Neural cell (in vitro differentiated cells): ENCODE measurements around the gene TMPRSS12. TPM values are rescaled to one million over a fixed set of nuclear protein-coding genes. Genes with fewer than 3 reads are reported as not detected.

ENCODE experiments used
- H2AFZ ChIP-seq: fragments of 200-600, 300-800 bp; sonication (generic), shearing (Covaris generic); 2 replicates; pipeline ENCODE4 v1.6.0; 2014; ENCODE audit warnings: low read depth, mild to moderate bottlenecking, antibody characterized with exemption, low read length, moderate library complexity
- H3F3A ChIP-seq: fragments of 200-600 bp; shearing (Covaris generic); 2 replicates; pipeline ENCODE4 v1.6.1; 2016; ENCODE audit warnings: mild to moderate bottlenecking, moderate library complexity, mixed read lengths, antibody characterized with exemption, low read length; ENCODE audit not compliant: insufficient read depth, poor library complexity, severe bottlenecking
- H3K27ac ChIP-seq: fragments of 200-600, 300-800 bp; sonication (generic), shearing (Covaris generic); 2 replicates; pipeline ENCODE4 v1.5.1; 2014; ENCODE audit warnings: mild to moderate bottlenecking, low read length, moderate library complexity
- H3K27me3 ChIP-seq: fragments of 300-800, 200-600 bp; sonication (generic), shearing (Covaris generic); 2 replicates; pipeline ENCODE4 v1.6.0; 2014; ENCODE audit warnings: mild to moderate bottlenecking, low read depth, low read length, moderate library complexity; ENCODE audit not compliant: insufficient read depth
- H3K36me3 ChIP-seq: fragments of 300-800, 200-600 bp; sonication (generic), shearing (Covaris generic); 2 replicates; pipeline ENCODE4 v1.5.1; 2014; ENCODE audit warnings: mild to moderate bottlenecking, antibody characterized with exemption, low read length, moderate library complexity; ENCODE audit not compliant: insufficient read depth
- H3K4me2 ChIP-seq: fragments of 300-800, 200-600 bp; sonication (generic), shearing (Covaris generic); 2 replicates; pipeline ENCODE4 v1.6.0; 2014; ENCODE audit warnings: mild to moderate bottlenecking, low read length
- H3K4me3 ChIP-seq: fragments of 300-800, 200-600 bp; sonication (generic), shearing (Covaris generic); 2 replicates; pipeline ENCODE4 v1.5.1; 2014; ENCODE audit warnings: mild to moderate bottlenecking, low read length, moderate library complexity
- H3K79me2 ChIP-seq: fragments of 200-600 bp; shearing (Covaris generic); replicated peaks from 2 replicates; pipeline ENCODE4 v1.6.0; 2014; ENCODE audit warnings: mild to moderate bottlenecking, low read length, moderate library complexity; ENCODE audit not compliant: insufficient read depth
- H3K9ac ChIP-seq: fragments of 300-800, 200-600 bp; sonication (generic), shearing (Covaris generic); 2 replicates; pipeline ENCODE4 v1.6.1; 2016; ENCODE audit warnings: mild to moderate bottlenecking, low read length, mixed read lengths
- H3K9me2 ChIP-seq: fragments of 200-600 bp; shearing (Covaris generic); 2 replicates; pipeline ENCODE4 v1.6.1; 2016; ENCODE audit warnings: mild to moderate bottlenecking, low read length, mixed read lengths; ENCODE audit not compliant: insufficient read depth
- H3K9me3 ChIP-seq: fragments of 200-600, 300-800 bp; sonication (generic), shearing (Covaris generic); 2 replicates; pipeline ENCODE4 v1.6.1; 2016; ENCODE audit warnings: mild to moderate bottlenecking, mixed run types, low read length, moderate library complexity, mixed read lengths
- H4K20me1 ChIP-seq: fragments of 200-600 bp; shearing (Covaris generic); 2 replicates; pipeline ENCODE4 v1.6.1; 2016; ENCODE audit warnings: mild to moderate bottlenecking, mixed run types; ENCODE audit not compliant: insufficient read depth
- EP300 ChIP-seq: fragments of 450-650 bp; conservative IDR thresholded peaks from 2 replicates; pipeline ENCODE4 v1.6.1; 2014; ENCODE audit warnings: antibody characterized with exemption, mild to moderate bottlenecking, moderate library complexity; ENCODE audit not compliant: poor library complexity, severe bottlenecking
- EZH2 ChIP-seq: fragments of 200-600, 300-800 bp; shearing (Covaris generic), sonication (generic); IDR thresholded peaks from 2 replicates; pipeline ENCODE4 v1.6.1; 2014; ENCODE audit warnings: antibody characterized with exemption, low read length, borderline replicate concordance, mild to moderate bottlenecking; ENCODE audit not compliant: insufficient read depth, poor library complexity, severe bottlenecking
- MXI1 ChIP-seq: fragments of 450-650 bp; conservative IDR thresholded peaks from 2 replicates; pipeline ENCODE4 v1.6.1; 2014; ENCODE audit warnings: antibody characterized with exemption, mild to moderate bottlenecking; ENCODE audit not compliant: poor library complexity, severe bottlenecking
- POLR2AphosphoS5 ChIP-seq: IDR thresholded peaks from 2 replicates; pipeline ENCODE4 v1.6.1; 2012
- RAD21 ChIP-seq: fragments of 450-650 bp; conservative IDR thresholded peaks from 2 replicates; pipeline ENCODE4 v1.6.1; 2014; ENCODE audit warnings: antibody characterized with exemption, mild to moderate bottlenecking, moderate library complexity
- SMC3 ChIP-seq: fragments of 450-650 bp; conservative IDR thresholded peaks from 2 replicates; pipeline ENCODE4 v1.6.1; 2014; ENCODE audit warnings: antibody characterized with exemption, mild to moderate bottlenecking, moderate library complexity; ENCODE audit not compliant: poor library complexity
- TAF1 ChIP-seq: IDR thresholded peaks from 2 replicates; pipeline ENCODE4 v1.6.1; 2012; ENCODE audit warnings: low read depth
- polyA plus RNA-seq: library from polyadenylated mRNA; depleted of rRNA; stranded (reverse); fragments of >200 nt; gene quantifications from 2 replicates; pipeline ENCODE4 v1.2.3, GENCODE V29; 2014
- TF ChIP-seq, protein P1 (sequence below): fragments of 450-650 bp; IDR thresholded peaks from 2 replicates; pipeline ENCODE4 v1.5.1; 2014; ENCODE audit warnings: antibody characterized with exemption, mild to moderate bottlenecking, moderate library complexity; ENCODE audit not compliant: poor library complexity, severe bottlenecking
- TF ChIP-seq, protein P2 (sequence below): IDR thresholded peaks from 2 replicates; pipeline ENCODE4 v1.6.1; 2012; ENCODE audit warnings: borderline replicate concordance

The TMPRSS12 gene
- polyA plus RNA-seq, 1 donor from 2014 or later = not detected

DNA sequence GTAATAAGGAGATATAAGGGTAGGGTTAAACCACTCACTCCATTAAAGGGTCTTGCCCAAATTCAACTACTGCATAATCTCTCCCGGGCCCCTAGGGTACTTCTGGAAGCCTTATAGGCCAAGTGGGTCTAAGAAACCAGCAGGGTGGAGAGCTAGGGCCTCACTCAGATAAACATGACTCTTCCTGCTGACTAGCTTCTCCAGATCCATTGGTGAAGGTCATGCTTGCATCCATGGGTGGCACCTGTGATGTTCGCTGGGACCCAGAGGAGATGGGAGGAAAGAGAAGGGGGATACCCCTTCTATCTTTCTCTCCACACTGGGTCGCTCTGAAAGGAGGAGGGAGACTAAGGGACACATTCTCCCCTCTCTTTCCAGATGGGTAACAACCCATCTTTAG is 73.6 kb downstream of the TMPRSS12 start:
- Histone ChIP-seq H3K27me3 (no peaks in the 10 kb centered on the region), H4K20me1 (no peaks in the 10 kb centered on the region), H3K9me3 (peaks cover 3% of the 10 kb centered on the region), H3K4me2 (no peak overlapping the region), H3F3A (no peaks in the 10 kb centered on the region), H3K36me3 (no peaks in the 10 kb centered on the region), H3K9me2 (no peaks in the 10 kb centered on the region), H2AFZ (no peak overlapping the region), H3K79me2 (no peaks in the 10 kb centered on the region), H3K27ac (no peak overlapping the region), H3K9ac (no peak overlapping the region), H3K4me3 (no peak overlapping the region)
- TF ChIP-seq TAF1 = no peak
- TF ChIP-seq MXI1 = no peak
- no peak for TF ChIP-seq SMC3
- TF ChIP-seq EZH2 = no peak
- no peak for TF ChIP-seq EP300
- no peak for TF ChIP-seq POLR2AphosphoS5
- TF ChIP-seq, protein P1, sequence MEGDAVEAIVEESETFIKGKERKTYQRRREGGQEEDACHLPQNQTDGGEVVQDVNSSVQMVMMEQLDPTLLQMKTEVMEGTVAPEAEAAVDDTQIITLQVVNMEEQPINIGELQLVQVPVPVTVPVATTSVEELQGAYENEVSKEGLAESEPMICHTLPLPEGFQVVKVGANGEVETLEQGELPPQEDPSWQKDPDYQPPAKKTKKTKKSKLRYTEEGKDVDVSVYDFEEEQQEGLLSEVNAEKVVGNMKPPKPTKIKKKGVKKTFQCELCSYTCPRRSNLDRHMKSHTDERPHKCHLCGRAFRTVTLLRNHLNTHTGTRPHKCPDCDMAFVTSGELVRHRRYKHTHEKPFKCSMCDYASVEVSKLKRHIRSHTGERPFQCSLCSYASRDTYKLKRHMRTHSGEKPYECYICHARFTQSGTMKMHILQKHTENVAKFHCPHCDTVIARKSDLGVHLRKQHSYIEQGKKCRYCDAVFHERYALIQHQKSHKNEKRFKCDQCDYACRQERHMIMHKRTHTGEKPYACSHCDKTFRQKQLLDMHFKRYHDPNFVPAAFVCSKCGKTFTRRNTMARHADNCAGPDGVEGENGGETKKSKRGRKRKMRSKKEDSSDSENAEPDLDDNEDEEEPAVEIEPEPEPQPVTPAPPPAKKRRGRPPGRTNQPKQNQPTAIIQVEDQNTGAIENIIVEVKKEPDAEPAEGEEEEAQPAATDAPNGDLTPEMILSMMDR = no peak
- TF ChIP-seq RAD21 = no peak
- TF ChIP-seq, protein P2, sequence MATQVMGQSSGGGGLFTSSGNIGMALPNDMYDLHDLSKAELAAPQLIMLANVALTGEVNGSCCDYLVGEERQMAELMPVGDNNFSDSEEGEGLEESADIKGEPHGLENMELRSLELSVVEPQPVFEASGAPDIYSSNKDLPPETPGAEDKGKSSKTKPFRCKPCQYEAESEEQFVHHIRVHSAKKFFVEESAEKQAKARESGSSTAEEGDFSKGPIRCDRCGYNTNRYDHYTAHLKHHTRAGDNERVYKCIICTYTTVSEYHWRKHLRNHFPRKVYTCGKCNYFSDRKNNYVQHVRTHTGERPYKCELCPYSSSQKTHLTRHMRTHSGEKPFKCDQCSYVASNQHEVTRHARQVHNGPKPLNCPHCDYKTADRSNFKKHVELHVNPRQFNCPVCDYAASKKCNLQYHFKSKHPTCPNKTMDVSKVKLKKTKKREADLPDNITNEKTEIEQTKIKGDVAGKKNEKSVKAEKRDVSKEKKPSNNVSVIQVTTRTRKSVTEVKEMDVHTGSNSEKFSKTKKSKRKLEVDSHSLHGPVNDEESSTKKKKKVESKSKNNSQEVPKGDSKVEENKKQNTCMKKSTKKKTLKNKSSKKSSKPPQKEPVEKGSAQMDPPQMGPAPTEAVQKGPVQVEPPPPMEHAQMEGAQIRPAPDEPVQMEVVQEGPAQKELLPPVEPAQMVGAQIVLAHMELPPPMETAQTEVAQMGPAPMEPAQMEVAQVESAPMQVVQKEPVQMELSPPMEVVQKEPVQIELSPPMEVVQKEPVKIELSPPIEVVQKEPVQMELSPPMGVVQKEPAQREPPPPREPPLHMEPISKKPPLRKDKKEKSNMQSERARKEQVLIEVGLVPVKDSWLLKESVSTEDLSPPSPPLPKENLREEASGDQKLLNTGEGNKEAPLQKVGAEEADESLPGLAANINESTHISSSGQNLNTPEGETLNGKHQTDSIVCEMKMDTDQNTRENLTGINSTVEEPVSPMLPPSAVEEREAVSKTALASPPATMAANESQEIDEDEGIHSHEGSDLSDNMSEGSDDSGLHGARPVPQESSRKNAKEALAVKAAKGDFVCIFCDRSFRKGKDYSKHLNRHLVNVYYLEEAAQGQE = no peak

DNA sequence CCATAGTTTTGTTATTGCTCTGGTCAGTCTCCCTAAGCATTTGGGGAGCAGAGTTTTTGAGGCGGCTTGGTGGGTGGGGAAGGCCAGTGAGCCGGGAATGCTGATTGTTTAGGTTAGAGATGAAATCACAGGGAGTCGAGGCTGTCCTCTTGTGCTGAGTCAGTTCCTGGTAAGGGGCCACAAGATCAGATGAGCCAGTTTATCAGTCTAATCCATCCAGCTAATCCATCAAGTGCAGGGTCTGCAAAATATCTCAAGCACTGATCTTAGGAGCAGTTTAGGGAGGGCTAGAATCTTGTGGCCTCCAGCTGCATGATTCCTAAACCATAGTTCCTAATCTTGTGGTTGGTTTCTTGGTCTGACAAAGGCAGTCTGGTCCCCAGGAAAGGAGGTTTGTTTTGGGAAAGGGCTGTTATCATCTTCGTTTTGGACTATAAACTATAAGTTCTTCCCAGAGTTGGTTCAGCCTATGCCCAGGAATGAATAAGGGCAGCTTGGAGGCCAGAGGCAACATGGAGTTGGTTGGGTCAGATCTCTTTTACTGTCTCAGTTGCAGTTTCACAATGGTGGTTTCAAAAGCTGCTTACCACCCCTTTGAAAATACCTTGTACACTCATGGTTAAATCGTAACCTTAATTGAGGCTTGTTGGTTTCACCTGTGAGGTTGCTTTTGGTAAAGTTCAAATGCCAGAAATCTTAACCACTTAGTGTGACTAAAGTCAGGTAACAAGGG is 76.0 kb downstream of the TMPRSS12 start:
- Histone ChIP-seq H3K4me3 (no peak overlapping the region), H3K27me3 (no peaks in the 10 kb centered on the region), H3K9me3 (no peaks in the 10 kb centered on the region), H4K20me1 (no peaks in the 10 kb centered on the region), H3K4me2 (no peak overlapping the region), H3K79me2 (no peaks in the 10 kb centered on the region), H3F3A (no peaks in the 10 kb centered on the region), H3K9ac (no peak overlapping the region), H3K9me2 (no peaks in the 10 kb centered on the region), H2AFZ (no peak overlapping the region), H3K27ac (no peak overlapping the region), H3K36me3 (no peaks in the 10 kb centered on the region)
- no peak for TF ChIP-seq MXI1
- no peak for TF ChIP-seq EP300
- no peak for TF ChIP-seq POLR2AphosphoS5
- TF ChIP-seq RAD21 = no peak

DNA sequence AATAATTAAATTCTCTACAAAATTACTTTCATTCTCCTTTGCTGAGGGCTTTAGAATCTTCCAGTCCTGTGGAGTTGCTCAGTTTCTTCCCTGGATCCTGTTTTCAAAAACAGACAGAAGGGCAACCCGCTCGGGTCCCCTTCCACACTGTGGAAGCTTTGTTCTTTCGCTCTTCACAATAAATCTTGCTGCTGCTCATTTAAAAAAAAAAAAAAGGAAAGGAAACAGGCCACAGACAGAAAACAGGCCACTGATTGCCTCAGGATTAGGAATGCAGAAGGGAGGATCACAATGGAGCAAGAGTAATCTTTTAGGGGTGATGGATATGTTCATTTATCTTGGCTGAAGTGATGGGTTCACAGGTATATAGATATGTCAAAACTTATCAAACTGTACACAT is 80.1 kb downstream of the TMPRSS12 start:
- H3K27me3 ChIP-seq = no peaks in the 10 kb centered on the region
- H3K4me3 ChIP-seq = no peak overlapping the region
- no peak overlapping the region for H3K27ac ChIP-seq
- no peak overlapping the region for H2AFZ ChIP-seq
- no peaks in the 10 kb centered on the region for H3K79me2 ChIP-seq
- H3K36me3 ChIP-seq = no peaks in the 10 kb centered on the region
- no peak overlapping the region for H3K4me2 ChIP-seq
- H3F3A ChIP-seq = no peaks in the 10 kb centered on the region
- H3K9me2 ChIP-seq = no peaks in the 10 kb centered on the region
- no peaks in the 10 kb centered on the region for H4K20me1 ChIP-seq
- no peak overlapping the region for H3K9ac ChIP-seq
- TF ChIP-seq POLR2AphosphoS5 = no peak
- H3K9me3 ChIP-seq = no peaks in the 10 kb centered on the region
